HepG2 (cell line): ENCODE measurements around the gene SLC22A31. TPM values are rescaled to one million over a fixed set of nuclear protein-coding genes. Genes with fewer than 3 reads are reported as not detected.
A peak's percentile ranks its signal among the peaks of the same experiment; 100 is the strongest.

Experiments
- ATRX ChIP-seq: sonication (generic); formaldehyde crosslinking; IDR thresholded peaks from 2 replicates; pipeline ENCODE4 v1.4.0; 2020; ENCODE audit warnings: missing genetic modification reagents, borderline replicate concordance
- GMEB2 ChIP-seq: IDR thresholded peaks from 2 replicates; pipeline ENCODE4 v1.6.1; 2016; ENCODE audit warnings: missing biosample characterization, missing genetic modification reagents, low read depth
- HNF4A ChIP-seq: sonication (generic); formaldehyde crosslinking; IDR thresholded peaks from 2 replicates; pipeline ENCODE4 v1.4.0; 2020; ENCODE audit warnings: missing genetic modification reagents
- ISX ChIP-seq: sonication (generic); formaldehyde crosslinking; conservative IDR thresholded peaks from 2 replicates; pipeline ENCODE4 v1.5.0; 2020; ENCODE audit warnings: missing genetic modification reagents
- KAT7 ChIP-seq: IDR thresholded peaks from 2 replicates; pipeline ENCODE4 v1.6.1; 2018; ENCODE audit warnings: borderline replicate concordance, missing compliant biosample characterization
- KDM5B ChIP-seq: sonication (generic); formaldehyde crosslinking; IDR thresholded peaks from 2 replicates; pipeline ENCODE4 v1.4.0; 2020; ENCODE audit warnings: missing genetic modification reagents, mild to moderate bottlenecking, borderline replicate concordance
- LRRFIP1 ChIP-seq: sonication (generic); formaldehyde crosslinking; conservative IDR thresholded peaks from 2 replicates; pipeline ENCODE4 v1.4.0; 2020; ENCODE audit warnings: missing genetic modification reagents
- NFKB2 ChIP-seq: sonication (generic); formaldehyde crosslinking; IDR thresholded peaks from 2 replicates; pipeline ENCODE4 v1.4.0; 2020; ENCODE audit warnings: missing genetic modification reagents, borderline replicate concordance
- PAWR ChIP-seq: sonication (generic); formaldehyde crosslinking; IDR thresholded peaks from 2 replicates; pipeline ENCODE4 v1.4.0; 2020; ENCODE audit warnings: missing genetic modification reagents, mild to moderate bottlenecking, borderline replicate concordance
- RBFOX2 ChIP-seq: fragments of 200-400 bp; formaldehyde crosslinking; IDR thresholded peaks from 2 replicates; pipeline ENCODE4 v1.6.1; 2017; ENCODE audit warnings: low read depth, mild to moderate bottlenecking, low read length
- SPEN ChIP-seq: sonication (generic); formaldehyde crosslinking; IDR thresholded peaks from 2 replicates; pipeline ENCODE4 v1.5.1; 2020; ENCODE audit warnings: low read depth, mild to moderate bottlenecking, missing genetic modification reagents
- SSRP1 ChIP-seq: IDR thresholded peaks from 2 replicates; pipeline ENCODE4 v1.6.1; 2016; ENCODE audit warnings: control low read depth
- TGIF2 ChIP-seq: IDR thresholded peaks from 2 replicates; pipeline ENCODE4 v1.6.1; 2016; ENCODE audit warnings: control low read depth, missing compliant biosample characterization
- ZBTB43 ChIP-seq: sonication (generic); formaldehyde crosslinking; conservative IDR thresholded peaks from 2 replicates; pipeline ENCODE4 v1.4.0; 2020; ENCODE audit warnings: missing genetic modification reagents
- ZNF136 ChIP-seq: sonication (generic); formaldehyde crosslinking; IDR thresholded peaks from 2 replicates; pipeline ENCODE4 v1.8.1; 2022; ENCODE audit warnings: low read depth, mild to moderate bottlenecking, moderate library complexity, missing genetic modification reagents
- ZNF232 ChIP-seq: sonication (generic); formaldehyde crosslinking; IDR thresholded peaks from 2 replicates; pipeline ENCODE4 v1.4.0; 2020; ENCODE audit warnings: missing genetic modification reagents, borderline replicate concordance
- ZNF329 ChIP-seq: sonication (generic); formaldehyde crosslinking; IDR thresholded peaks from 2 replicates; pipeline ENCODE4 v1.9.0; 2021; ENCODE audit warnings: low read depth, mild to moderate bottlenecking, missing genetic modification reagents
- ZNF362 ChIP-seq: sonication (generic); formaldehyde crosslinking; IDR thresholded peaks from 2 replicates; pipeline ENCODE4 v1.4.0; 2020; ENCODE audit warnings: missing genetic modification reagents, mild to moderate bottlenecking, borderline replicate concordance
- ZNF776 ChIP-seq: sonication (generic); formaldehyde crosslinking; IDR thresholded peaks from 2 replicates; pipeline ENCODE4 v1.4.0; 2020; ENCODE audit warnings: mild to moderate bottlenecking, missing genetic modification reagents
- polyA plus RNA-seq, 8 experiments: library from polyadenylated mRNA; depleted of rRNA in 3 of 8; stranded (reverse) in 7 of 8; unstranded in 1 of 8; fragments of >200 nt; fragmentation: Illumina TruSeq in 4 of 8; extraction: Trizol in 4 of 8; gene quantifications; 2 replicates each; pipeline versions ENCODE4 v1.2.1 to v1.2.3, GENCODE V29; 2011 to 2016; ENCODE audit warnings: low read depth in 4 of 8, missing spikeins in 1 of 8, mixed read lengths in 1 of 8; ENCODE audit not compliant: insufficient read depth in 1 of 8
- total RNA-seq, 5 experiments: library from RNA; depleted of rRNA; stranded (reverse); fragments of >200 nt; fragmentation: Illumina TruSeq; extraction: Trizol; gene quantifications; 2 replicates each; pipeline ENCODE4 v1.2.3, GENCODE V29; 2016; ENCODE audit warnings: low read depth in 1 of 5

Gene SLC22A31
- total and polyA plus RNA-seq, 2 of the 13 experiments (the other 11 are each of a cell fraction or from before 2014, with no cell fraction given) = 67.3 to 83.3 TPM

- no peak for TF ChIP-seq ZNF329 (CRISPR knock-in tag)
- TF ChIP-seq ZNF362 (CRISPR knock-in tag) = 0 out of 2 replicates have a peak, but pooled peaks have one; percentile 3
- no peak for TF ChIP-seq PAWR
- no peak for TF ChIP-seq RBFOX2
- no peak for TF ChIP-seq LRRFIP1 (CRISPR knock-in tag)
- TF ChIP-seq SSRP1 (CRISPR knock-in tag) = no peak
- no peak for TF ChIP-seq ZNF232 (CRISPR knock-in tag)
- no peak for TF ChIP-seq ZBTB43 (CRISPR knock-in tag)
- no peak for TF ChIP-seq NFKB2 (CRISPR knock-in tag)
- TF ChIP-seq HNF4A = no peak
- peak; percentile 36; the same call in 1 of the 2 replicates for TF ChIP-seq TGIF2 (CRISPR knock-in tag)
- TF ChIP-seq ZNF136 (CRISPR knock-in tag) = no peak
- TF ChIP-seq ISX (CRISPR knock-in tag) = no peak
- TF ChIP-seq KAT7 (CRISPR knock-in tag) = no peak; the same call in 1 of the 2 replicates
- TF ChIP-seq ZNF776 (CRISPR knock-in tag) = no peak
- TF ChIP-seq KDM5B (CRISPR knock-in tag) = no peak
- no peak for TF ChIP-seq SPEN (CRISPR knock-in tag)
- no peak for TF ChIP-seq ATRX (CRISPR knock-in tag)
- no peak for TF ChIP-seq GMEB2 (CRISPR knock-in tag)
Observed at GRCh38 chr16:89198417-89199240, 1.7 kb downstream of the SLC22A31 start (continued).
